ENCODE data around the gene MED28. TPM values are rescaled to one million over a fixed set of nuclear protein-coding genes. Genes with fewer than 3 reads are reported as not detected.
A peak's percentile ranks its signal among the peaks of the same experiment; 100 is the strongest.

Gene MED28
- total RNA-seq, 1 experiment from 2014 or later = 106 TPM

DNA sequence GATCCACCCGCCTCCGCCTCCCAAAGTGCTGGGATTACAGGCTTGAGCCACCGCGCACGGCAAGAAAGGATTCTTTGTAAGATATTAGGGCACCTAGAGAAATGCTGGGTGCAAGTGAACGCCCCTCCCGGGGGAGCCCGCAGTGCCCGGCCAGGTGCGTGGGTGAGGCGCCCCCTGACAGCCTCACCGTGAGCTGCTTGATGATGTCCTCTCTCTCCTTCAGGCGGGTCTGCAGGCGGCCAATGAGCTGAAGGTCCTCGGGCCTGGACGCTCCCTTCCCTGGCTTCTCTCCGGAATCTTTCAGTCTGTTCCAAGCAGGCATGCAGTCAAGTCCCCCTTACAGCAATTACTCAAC lies 21.9 kb downstream of the MED28 start (continued):
- TF ChIP-seq, protein P1, sequence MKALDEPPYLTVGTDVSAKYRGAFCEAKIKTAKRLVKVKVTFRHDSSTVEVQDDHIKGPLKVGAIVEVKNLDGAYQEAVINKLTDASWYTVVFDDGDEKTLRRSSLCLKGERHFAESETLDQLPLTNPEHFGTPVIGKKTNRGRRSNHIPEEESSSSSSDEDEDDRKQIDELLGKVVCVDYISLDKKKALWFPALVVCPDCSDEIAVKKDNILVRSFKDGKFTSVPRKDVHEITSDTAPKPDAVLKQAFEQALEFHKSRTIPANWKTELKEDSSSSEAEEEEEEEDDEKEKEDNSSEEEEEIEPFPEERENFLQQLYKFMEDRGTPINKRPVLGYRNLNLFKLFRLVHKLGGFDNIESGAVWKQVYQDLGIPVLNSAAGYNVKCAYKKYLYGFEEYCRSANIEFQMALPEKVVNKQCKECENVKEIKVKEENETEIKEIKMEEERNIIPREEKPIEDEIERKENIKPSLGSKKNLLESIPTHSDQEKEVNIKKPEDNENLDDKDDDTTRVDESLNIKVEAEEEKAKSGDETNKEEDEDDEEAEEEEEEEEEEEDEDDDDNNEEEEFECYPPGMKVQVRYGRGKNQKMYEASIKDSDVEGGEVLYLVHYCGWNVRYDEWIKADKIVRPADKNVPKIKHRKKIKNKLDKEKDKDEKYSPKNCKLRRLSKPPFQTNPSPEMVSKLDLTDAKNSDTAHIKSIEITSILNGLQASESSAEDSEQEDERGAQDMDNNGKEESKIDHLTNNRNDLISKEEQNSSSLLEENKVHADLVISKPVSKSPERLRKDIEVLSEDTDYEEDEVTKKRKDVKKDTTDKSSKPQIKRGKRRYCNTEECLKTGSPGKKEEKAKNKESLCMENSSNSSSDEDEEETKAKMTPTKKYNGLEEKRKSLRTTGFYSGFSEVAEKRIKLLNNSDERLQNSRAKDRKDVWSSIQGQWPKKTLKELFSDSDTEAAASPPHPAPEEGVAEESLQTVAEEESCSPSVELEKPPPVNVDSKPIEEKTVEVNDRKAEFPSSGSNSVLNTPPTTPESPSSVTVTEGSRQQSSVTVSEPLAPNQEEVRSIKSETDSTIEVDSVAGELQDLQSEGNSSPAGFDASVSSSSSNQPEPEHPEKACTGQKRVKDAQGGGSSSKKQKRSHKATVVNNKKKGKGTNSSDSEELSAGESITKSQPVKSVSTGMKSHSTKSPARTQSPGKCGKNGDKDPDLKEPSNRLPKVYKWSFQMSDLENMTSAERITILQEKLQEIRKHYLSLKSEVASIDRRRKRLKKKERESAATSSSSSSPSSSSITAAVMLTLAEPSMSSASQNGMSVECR (CRISPR knock-in tag; IDR thresholded peaks at IDR 0.05; ENCODE audit: borderline replicate concordance) = no peak
- TF ChIP-seq, protein P2, sequence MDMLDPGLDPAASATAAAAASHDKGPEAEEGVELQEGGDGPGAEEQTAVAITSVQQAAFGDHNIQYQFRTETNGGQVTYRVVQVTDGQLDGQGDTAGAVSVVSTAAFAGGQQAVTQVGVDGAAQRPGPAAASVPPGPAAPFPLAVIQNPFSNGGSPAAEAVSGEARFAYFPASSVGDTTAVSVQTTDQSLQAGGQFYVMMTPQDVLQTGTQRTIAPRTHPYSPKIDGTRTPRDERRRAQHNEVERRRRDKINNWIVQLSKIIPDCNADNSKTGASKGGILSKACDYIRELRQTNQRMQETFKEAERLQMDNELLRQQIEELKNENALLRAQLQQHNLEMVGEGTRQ (CRISPR knock-in tag; IDR thresholded peaks at IDR 0.05) = no peak
- TF ChIP-seq TEAD1 (CRISPR knock-in tag; IDR thresholded peaks at IDR 0.05) (no peak), TP53 (CRISPR knock-in tag; IDR thresholded peaks at IDR 0.05) (no peak), NFE2L1 (CRISPR knock-in tag; IDR thresholded peaks at IDR 0.05) (no peak), GTF2I (CRISPR knock-in tag; conservative IDR thresholded peaks at IDR 0.05) (no peak), MYBL2 (CRISPR knock-in tag; IDR thresholded peaks at IDR 0.05) (no peak), STAT6 (CRISPR knock-in tag; conservative IDR thresholded peaks at IDR 0.05; ENCODE audit: low read depth) (no peak)
- TF ChIP-seq, protein P3, sequence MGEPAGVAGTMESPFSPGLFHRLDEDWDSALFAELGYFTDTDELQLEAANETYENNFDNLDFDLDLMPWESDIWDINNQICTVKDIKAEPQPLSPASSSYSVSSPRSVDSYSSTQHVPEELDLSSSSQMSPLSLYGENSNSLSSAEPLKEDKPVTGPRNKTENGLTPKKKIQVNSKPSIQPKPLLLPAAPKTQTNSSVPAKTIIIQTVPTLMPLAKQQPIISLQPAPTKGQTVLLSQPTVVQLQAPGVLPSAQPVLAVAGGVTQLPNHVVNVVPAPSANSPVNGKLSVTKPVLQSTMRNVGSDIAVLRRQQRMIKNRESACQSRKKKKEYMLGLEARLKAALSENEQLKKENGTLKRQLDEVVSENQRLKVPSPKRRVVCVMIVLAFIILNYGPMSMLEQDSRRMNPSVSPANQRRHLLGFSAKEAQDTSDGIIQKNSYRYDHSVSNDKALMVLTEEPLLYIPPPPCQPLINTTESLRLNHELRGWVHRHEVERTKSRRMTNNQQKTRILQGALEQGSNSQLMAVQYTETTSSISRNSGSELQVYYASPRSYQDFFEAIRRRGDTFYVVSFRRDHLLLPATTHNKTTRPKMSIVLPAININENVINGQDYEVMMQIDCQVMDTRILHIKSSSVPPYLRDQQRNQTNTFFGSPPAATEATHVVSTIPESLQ (CRISPR knock-in tag; IDR thresholded peaks at IDR 0.05) = no peak

DNA sequence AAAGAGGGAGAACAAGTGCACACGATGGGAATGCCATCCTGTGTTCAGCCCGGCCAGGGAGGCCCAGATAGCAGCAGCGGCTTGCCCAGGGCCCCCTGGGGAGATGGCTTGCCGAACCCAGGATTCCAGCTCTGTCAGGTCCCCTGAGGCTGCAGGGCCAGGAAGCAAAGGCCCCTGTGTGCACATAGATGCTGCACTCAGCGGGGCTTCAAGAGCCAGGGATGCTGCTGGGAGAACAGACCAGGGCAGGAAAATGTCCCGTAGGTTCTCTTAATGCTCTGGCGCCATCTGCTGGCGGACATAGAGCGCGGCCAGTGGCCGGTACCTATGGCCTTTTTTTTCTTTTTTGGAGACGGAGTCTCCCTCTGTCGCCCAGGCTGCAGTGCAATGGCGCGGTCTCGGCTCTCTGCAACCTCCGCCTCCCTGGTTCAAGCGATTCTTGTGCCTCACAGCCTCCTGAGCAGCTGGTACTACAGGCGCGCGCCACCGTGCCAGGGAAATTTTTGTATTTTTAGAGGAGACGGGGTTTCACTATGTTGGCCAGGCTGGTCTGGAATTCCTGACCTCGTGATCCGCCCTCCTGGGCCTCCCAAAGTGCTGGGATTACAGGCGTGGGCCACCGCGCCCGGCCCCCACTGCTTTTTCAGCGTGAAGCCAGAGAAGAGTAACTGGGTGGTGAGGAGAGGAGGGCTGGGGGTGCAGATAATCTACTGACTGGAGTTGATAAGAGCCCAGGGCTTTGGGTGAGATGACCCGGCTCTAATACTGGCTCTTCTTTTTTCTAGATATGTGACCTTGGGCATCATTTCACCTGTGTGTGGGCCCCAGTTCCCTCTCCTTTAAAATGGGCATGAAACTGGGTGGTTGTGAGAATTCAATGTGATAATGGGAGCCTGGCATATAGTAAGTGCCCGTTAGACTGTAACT lies 22.5 kb downstream of the MED28 start:
- Mint-ChIP-seq H3K9me3 (no peaks in the 10 kb centered on the region), H3K36me3 (peaks cover 31% of the 10 kb centered on the region), H3K27ac (peak overlapping the region; percentile 94), H3K4me3 (no peak overlapping the region), H3K27me3 (ENCODE audit: low read depth) (no peaks in the 10 kb centered on the region), H3K4me1 (0 out of 2 replicates have a peak, but pooled peaks cover 3% of the 10 kb centered on the region)
- ATAC-seq = peak; percentile 94
- peak; percentile 88 for DNase-seq (ENCODE audit: low spot score)
- CTCF ChIA-PET = interaction anchor here (0.8 to 1.1 kb wide), 3 partner anchors 24 to 127 kb away, joined by 3 read pairs; no protein-coding TSS in a partner anchor
- POLR2A ChIA-PET = no interaction called here
- TF ChIP-seq RORB (CRISPR knock-in tag; IDR thresholded peaks at IDR 0.05) = no peak
- TF ChIP-seq NR1H2 (CRISPR knock-in tag; IDR thresholded peaks at IDR 0.05) = no peak
- no peak for TF ChIP-seq FOXP1 (CRISPR knock-in tag; IDR thresholded peaks at IDR 0.05; ENCODE audit: borderline replicate concordance)
- peak; percentile 91 for TF ChIP-seq CTCF (IDR thresholded peaks at IDR 0.05)
- TF ChIP-seq, protein P4, sequence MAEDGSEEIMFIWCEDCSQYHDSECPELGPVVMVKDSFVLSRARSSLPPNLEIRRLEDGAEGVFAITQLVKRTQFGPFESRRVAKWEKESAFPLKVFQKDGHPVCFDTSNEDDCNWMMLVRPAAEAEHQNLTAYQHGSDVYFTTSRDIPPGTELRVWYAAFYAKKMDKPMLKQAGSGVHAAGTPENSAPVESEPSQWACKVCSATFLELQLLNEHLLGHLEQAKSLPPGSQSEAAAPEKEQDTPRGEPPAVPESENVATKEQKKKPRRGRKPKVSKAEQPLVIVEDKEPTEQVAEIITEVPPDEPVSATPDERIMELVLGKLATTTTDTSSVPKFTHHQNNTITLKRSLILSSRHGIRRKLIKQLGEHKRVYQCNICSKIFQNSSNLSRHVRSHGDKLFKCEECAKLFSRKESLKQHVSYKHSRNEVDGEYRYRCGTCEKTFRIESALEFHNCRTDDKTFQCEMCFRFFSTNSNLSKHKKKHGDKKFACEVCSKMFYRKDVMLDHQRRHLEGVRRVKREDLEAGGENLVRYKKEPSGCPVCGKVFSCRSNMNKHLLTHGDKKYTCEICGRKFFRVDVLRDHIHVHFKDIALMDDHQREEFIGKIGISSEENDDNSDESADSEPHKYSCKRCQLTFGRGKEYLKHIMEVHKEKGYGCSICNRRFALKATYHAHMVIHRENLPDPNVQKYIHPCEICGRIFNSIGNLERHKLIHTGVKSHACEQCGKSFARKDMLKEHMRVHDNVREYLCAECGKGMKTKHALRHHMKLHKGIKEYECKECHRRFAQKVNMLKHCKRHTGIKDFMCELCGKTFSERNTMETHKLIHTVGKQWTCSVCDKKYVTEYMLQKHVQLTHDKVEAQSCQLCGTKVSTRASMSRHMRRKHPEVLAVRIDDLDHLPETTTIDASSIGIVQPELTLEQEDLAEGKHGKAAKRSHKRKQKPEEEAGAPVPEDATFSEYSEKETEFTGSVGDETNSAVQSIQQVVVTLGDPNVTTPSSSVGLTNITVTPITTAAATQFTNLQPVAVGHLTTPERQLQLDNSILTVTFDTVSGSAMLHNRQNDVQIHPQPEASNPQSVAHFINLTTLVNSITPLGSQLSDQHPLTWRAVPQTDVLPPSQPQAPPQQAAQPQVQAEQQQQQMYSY (CRISPR knock-in tag; IDR thresholded peaks at IDR 0.05) = no peak
- TF ChIP-seq ZNF121 (CRISPR knock-in tag; IDR thresholded peaks at IDR 0.05) = peak; percentile 65; the same call in 1 of the 2 replicates
